ENCODE data around the gene ARHGAP28.
"Not testable (repeated sequence)": the region's sequence is repeated elsewhere in the genome, so short reads cannot be mapped to it uniquely, and the experiment has no call there.

Gene ARHGAP28

GRCh38 chr18:6917072-6917471, 187.6 kb downstream of the ARHGAP28 start:
- in situ Hi-C loops (cut with HindIII; ENCODE audit: low sequenced_read_pairs) = loop anchor here (10.0 kb wide), 1 partner anchor 502 kb away; the partner anchor contains the start of gene L3MBTL4

- in situ Hi-C loops (cut with HindIII; ENCODE audit: low sequenced_read_pairs) = no loop called here
Observed at GRCh38 chr18:6920099-6920955, 190.8 kb downstream of the ARHGAP28 start.

GRCh38 chr18:6921571-6921970, 192.1 kb downstream of the ARHGAP28 start:
- in situ Hi-C loops (cut with HindIII; ENCODE audit: low sequenced_read_pairs) = no loop called here

GRCh38 chr18:6923220-6923619, 193.7 kb downstream of the ARHGAP28 start:
- in situ Hi-C loops (cut with HindIII; ENCODE audit: low sequenced_read_pairs) = no loop called here

GRCh38 chr18:6927153-6927552, 197.6 kb downstream of the ARHGAP28 start:
- in situ Hi-C loops (cut with HindIII; ENCODE audit: low sequenced_read_pairs) = no loop called here

- in situ Hi-C loops (cut with HindIII; ENCODE audit: low sequenced_read_pairs) = no loop called here
Observed at GRCh38 chr18:6928359-6928758, 198.8 kb downstream of the ARHGAP28 start.

GRCh38 chr18:6929370-6930102, 200.0 kb downstream of the ARHGAP28 start:
- in situ Hi-C loops (cut with HindIII; ENCODE audit: low sequenced_read_pairs) = no loop called here

- in situ Hi-C loops (cut with HindIII; ENCODE audit: low sequenced_read_pairs) = no loop called here
Observed at GRCh38 chr18:6934859-6935258, 205.3 kb downstream of the ARHGAP28 start.

- in situ Hi-C loops (cut with HindIII; ENCODE audit: low sequenced_read_pairs) = no loop called here
Observed at GRCh38 chr18:6938003-6938402, 208.5 kb downstream of the ARHGAP28 start.

GRCh38 chr18:6938403-6938802, 208.9 kb downstream of the ARHGAP28 start:
- in situ Hi-C loops (cut with HindIII; ENCODE audit: low sequenced_read_pairs) = not testable (repeated sequence)

- in situ Hi-C loops (cut with HindIII; ENCODE audit: low sequenced_read_pairs) = no loop called here
Observed at GRCh38 chr18:6939972-6940371, 210.5 kb downstream of the ARHGAP28 start.

GRCh38 chr18:6940451-6940850, 210.9 kb downstream of the ARHGAP28 start:
- in situ Hi-C loops (cut with HindIII; ENCODE audit: low sequenced_read_pairs) = no loop called here

GRCh38 chr18:6941996-6942395, 212.5 kb downstream of the ARHGAP28 start:
- in situ Hi-C loops (cut with HindIII; ENCODE audit: low sequenced_read_pairs) = no loop called here

GRCh38 chr18:6942742-6943141, 213.2 kb downstream of the ARHGAP28 start:
- in situ Hi-C loops (cut with HindIII; ENCODE audit: low sequenced_read_pairs) = no loop called here

- in situ Hi-C loops (cut with HindIII; ENCODE audit: low sequenced_read_pairs) = no loop called here
Observed at GRCh38 chr18:6943143-6943542, 213.6 kb downstream of the ARHGAP28 start.

- in situ Hi-C loops (cut with HindIII; ENCODE audit: low sequenced_read_pairs) = no loop called here
Observed at GRCh38 chr18:6947338-6948030, 218.0 kb downstream of the ARHGAP28 start.

- in situ Hi-C loops (cut with HindIII; ENCODE audit: low sequenced_read_pairs) = no loop called here
Observed at GRCh38 chr18:6948281-6949055, 219.0 kb downstream of the ARHGAP28 start.

- in situ Hi-C loops (cut with HindIII; ENCODE audit: low sequenced_read_pairs) = no loop called here
Observed at GRCh38 chr18:6949800-6950586, 220.5 kb downstream of the ARHGAP28 start.

- in situ Hi-C loops (cut with HindIII; ENCODE audit: low sequenced_read_pairs) = no loop called here
Observed at GRCh38 chr18:6950641-6951040, 221.1 kb downstream of the ARHGAP28 start.

Data from DLD1 (cell line).